ENCODE measurements around the gene SGK2. TPM values are rescaled to one million over a fixed set of nuclear protein-coding genes. Genes with fewer than 3 reads are reported as not detected.

Gene SGK2
- total and polyA plus RNA-seq, 9 of the 15 experiments (the other 6 are each of a cell fraction or from before 2014, with no cell fraction given) = 0.07 to 0.31 (median 0.15) TPM; not detected in 2

DNA sequence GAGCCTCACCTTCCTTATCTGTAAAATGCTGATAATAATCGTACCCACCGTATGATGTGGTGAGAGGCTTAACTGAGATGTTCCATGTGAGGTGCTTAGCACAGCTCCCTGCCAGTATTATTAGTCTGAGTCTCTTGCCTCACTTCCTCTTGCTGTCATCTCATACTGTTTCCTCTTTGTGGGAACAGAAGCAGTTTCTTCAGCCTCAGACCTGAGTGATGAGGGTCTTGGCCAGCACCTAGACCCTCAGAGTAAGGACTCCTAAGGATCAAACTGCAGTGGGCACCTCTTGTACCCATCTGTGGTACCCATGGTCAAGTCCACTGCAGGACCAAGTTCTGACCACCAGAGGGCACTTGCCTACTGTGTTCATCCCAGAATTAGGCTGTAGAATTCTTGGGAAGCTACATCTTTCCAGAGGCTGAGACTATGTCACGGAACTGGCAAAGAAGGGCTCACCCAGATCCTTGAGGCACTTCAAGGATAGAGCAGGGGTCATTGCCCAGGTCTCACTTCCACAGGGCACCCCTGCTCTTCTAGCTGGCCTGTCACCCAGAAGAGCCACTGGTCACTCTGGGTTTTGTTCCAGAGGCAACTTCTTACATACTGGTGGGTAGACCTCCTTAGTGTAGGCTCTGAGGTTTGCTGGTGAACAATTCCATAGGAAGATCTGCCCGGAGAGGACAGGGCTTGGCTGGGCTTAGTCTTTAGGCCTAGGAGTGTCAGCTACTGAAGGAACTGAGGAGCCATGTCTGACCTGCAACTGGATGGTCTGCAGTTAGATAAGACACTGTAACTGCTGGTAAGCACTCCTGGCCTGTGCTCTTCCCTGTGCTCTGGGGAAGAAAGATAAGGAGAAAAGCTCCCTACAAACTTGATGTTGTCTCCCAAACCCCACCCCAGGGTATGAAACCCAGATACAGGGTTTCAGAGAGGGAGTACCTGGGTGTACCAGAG lies 20.6 kb upstream of the SGK2 start (continued):
- TF ChIP-seq ZNF407 (IDR thresholded peaks at IDR 0.05; ENCODE audit: low read depth) = no peak
- TF ChIP-seq, protein P1, sequence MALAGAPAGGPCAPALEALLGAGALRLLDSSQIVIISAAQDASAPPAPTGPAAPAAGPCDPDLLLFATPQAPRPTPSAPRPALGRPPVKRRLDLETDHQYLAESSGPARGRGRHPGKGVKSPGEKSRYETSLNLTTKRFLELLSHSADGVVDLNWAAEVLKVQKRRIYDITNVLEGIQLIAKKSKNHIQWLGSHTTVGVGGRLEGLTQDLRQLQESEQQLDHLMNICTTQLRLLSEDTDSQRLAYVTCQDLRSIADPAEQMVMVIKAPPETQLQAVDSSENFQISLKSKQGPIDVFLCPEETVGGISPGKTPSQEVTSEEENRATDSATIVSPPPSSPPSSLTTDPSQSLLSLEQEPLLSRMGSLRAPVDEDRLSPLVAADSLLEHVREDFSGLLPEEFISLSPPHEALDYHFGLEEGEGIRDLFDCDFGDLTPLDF (CRISPR knock-in tag; IDR thresholded peaks at IDR 0.05) = no peak
- TF ChIP-seq ZNF282 (CRISPR knock-in tag; IDR thresholded peaks at IDR 0.05) = no peak
- TF ChIP-seq GTF2F1 (IDR thresholded peaks at IDR 0.05; ENCODE audit: low read depth, low read length) = no peak
- TF ChIP-seq GMEB1 (CRISPR knock-in tag; IDR thresholded peaks at IDR 0.05) = no peak
- no peak for TF ChIP-seq CEBPG (CRISPR knock-in tag; IDR thresholded peaks at IDR 0.05)
- no peak for TF ChIP-seq CEBPG (tag; conservative IDR thresholded peaks at IDR 0.05 in 1 of 2, IDR thresholded peaks at IDR 0.05 in 1 of 2)
- TF ChIP-seq STAT5A (IDR thresholded peaks at IDR 0.05; ENCODE audit: borderline replicate concordance, low read length) = peak; percentile 75
- TF ChIP-seq, protein P2, sequence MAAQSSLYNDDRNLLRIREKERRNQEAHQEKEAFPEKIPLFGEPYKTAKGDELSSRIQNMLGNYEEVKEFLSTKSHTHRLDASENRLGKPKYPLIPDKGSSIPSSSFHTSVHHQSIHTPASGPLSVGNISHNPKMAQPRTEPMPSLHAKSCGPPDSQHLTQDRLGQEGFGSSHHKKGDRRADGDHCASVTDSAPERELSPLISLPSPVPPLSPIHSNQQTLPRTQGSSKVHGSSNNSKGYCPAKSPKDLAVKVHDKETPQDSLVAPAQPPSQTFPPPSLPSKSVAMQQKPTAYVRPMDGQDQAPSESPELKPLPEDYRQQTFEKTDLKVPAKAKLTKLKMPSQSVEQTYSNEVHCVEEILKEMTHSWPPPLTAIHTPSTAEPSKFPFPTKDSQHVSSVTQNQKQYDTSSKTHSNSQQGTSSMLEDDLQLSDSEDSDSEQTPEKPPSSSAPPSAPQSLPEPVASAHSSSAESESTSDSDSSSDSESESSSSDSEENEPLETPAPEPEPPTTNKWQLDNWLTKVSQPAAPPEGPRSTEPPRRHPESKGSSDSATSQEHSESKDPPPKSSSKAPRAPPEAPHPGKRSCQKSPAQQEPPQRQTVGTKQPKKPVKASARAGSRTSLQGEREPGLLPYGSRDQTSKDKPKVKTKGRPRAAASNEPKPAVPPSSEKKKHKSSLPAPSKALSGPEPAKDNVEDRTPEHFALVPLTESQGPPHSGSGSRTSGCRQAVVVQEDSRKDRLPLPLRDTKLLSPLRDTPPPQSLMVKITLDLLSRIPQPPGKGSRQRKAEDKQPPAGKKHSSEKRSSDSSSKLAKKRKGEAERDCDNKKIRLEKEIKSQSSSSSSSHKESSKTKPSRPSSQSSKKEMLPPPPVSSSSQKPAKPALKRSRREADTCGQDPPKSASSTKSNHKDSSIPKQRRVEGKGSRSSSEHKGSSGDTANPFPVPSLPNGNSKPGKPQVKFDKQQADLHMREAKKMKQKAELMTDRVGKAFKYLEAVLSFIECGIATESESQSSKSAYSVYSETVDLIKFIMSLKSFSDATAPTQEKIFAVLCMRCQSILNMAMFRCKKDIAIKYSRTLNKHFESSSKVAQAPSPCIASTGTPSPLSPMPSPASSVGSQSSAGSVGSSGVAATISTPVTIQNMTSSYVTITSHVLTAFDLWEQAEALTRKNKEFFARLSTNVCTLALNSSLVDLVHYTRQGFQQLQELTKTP (IDR thresholded peaks at IDR 0.05; ENCODE audit: low read depth in 1 of 2, partially characterized antibody in 2 of 2) = peak in 1 of 2 experiments; percentile 55
- TF ChIP-seq EHMT2 (IDR thresholded peaks at IDR 0.05) = peak; percentile 20; the same call in 1 of the 2 replicates
- TF ChIP-seq RNF2 (IDR thresholded peaks at IDR 0.05) = peak; percentile 47; the same call in 1 of the 2 replicates

Measured in K562 (cell line).